Omental fat pad (tissue), 4 donors: Measurements from ENCODE around the gene NDN. TPM values are rescaled to one million over a fixed set of nuclear protein-coding genes. Genes with fewer than 3 reads are reported as not detected.

Experiments
- total RNA-seq, 4 donors: library from RNA; depleted of rRNA; stranded (reverse); fragments of >200 nt; gene quantifications; one replicate each; pipeline ENCODE4 v1.1.0, GENCODE V29; 2016

Gene NDN
- total RNA-seq, 4 donors from 2014 or later = 83.0 to 135 (median 107) TPM

Other genes starting within 250 kb of the NDN start
- gene GOLGA6L2, start 240.1 kb downstream of the NDN start, total RNA-seq = not detected
- gene MKRN3, start 121.6 kb downstream of the NDN start, total RNA-seq = 1 to 10 TPM in 1 of 4 donors, not detected in 3; 1.4 TPM
- gene MAGEL2, start 39.4 kb downstream of the NDN start, total RNA-seq = under 1 TPM; 0.09 to 0.79 (median 0.71) TPM